Adrenal gland (tissue), 5 donors: ENCODE measurements around the gene KIF22.
"Not testable (repeated sequence)": the region's sequence is repeated elsewhere in the genome, so short reads cannot be mapped to it uniquely, and the experiment has no call there.

ENCODE experiments used
- CTCF ChIP-seq, 6 experiments: fragments of 450-650 bp in 4 of 6; fragments of 200-600 bp in 2 of 6; sonication (generic) in 1 of 6; IDR thresholded peaks; 1 replicate in 5 of 6; 2 replicates in 1 of 6; pipeline versions ENCODE4 v1.5.1 to v1.8.0; 2016 to 2021; ENCODE audit warnings: antibody characterized with exemption in 6 of 6, mild to moderate bottlenecking in 2 of 6, moderate library complexity in 1 of 6
- POLR2A ChIP-seq, 2 donors: fragments of 450-650 bp; IDR thresholded peaks; one replicate each; pipeline ENCODE4 v1.6.1; 2017; ENCODE audit warnings: antibody characterized with exemption in 2 of 2, mild to moderate bottlenecking in 2 of 2, moderate library complexity in 1 of 2
- donor health status: DM: no; HTN: no; CAD: no.

- TF ChIP-seq CTCF, POLR2A (IDR thresholded peaks at IDR 0.05): not testable (repeated sequence)
Observed at GRCh38 chr16:29761280-29761651, 29.3 kb upstream of the KIF22 start.
